Activated CD8-positive, alpha-beta memory T cell treated with anti-CD3 and anti-CD28 coated beads for 36 hours (primary cell): ENCODE results near the gene AUP1. TPM values are rescaled to one million over a fixed set of nuclear protein-coding genes. Genes with fewer than 3 reads are reported as not detected.
"Not testable (repeated sequence)": the region's sequence is repeated elsewhere in the genome, so short reads cannot be mapped to it uniquely, and the experiment has no call there.

Experiments
- CTCF ChIA-PET: fragments of 350-600 bp; sonication (Branson Sonifier 250); formaldehyde crosslinking; loops from one replicate; lab custom pipeline; 2021; ENCODE audit warnings: antibody characterized with exemption; lab: Charles Lee
- POLR2A ChIA-PET: fragments of 350-600 bp; sonication (Branson Sonifier 250); formaldehyde crosslinking; loops from one replicate; lab custom pipeline; 2021; ENCODE audit warnings: antibody characterized with exemption; lab: Charles Lee
- total RNA-seq, 2 experiments: library from RNA; stranded (reverse); gene quantifications; one replicate each; pipeline ENCODE4 v1.2.3, GENCODE V29; 2021

AUP1 gene
- 100 to 1,000 TPM; 200 to 208 TPM for total RNA-seq

GRCh38 chr2:74529357-74530238 lies at the start of gene AUP1, which contains the start of gene HTRA2:
AUP1 (minus strand) TSS chr2:74529706; CDS start chr2:74529629, 77 bp downstream.
HTRA2 (plus strand) TSS chr2:74529933; CDS start chr2:74530007, 74 bp downstream.
- ChIA-PET CTCF (interaction anchor here (0.6 to 4.1 kb wide), 9 partner anchors 10 to 73 kb away, joined by 3 to 20 read pairs (median 5); partner anchors contain the start of genes CCDC142, LBX2, MRPL53 and TTC31), POLR2A (interaction anchor here (0.5 to 1.7 kb wide), 9 partner anchors 15 to 330 kb away, joined by 3 to 8 read pairs (median 6); partner anchors contain the start of genes LBX2, MRPL53, TLX2 and WBP1)

GRCh38 chr2:74578408-74578807 lies 48.9 kb upstream of the AUP1 start:
- ChIA-PET POLR2A (no interaction called here), CTCF (no interaction called here)

GRCh38 chr2:74577448-74577847 lies 47.9 kb upstream of the AUP1 start:
- CTCF ChIA-PET = interaction anchor here (0.8 kb wide), 1 partner anchor 51 kb away, joined by 3 read pairs; the partner anchor contains the start of gene DQX1
- POLR2A ChIA-PET = no interaction called here

GRCh38 chr2:74576863-74577229 lies 47.3 kb upstream of the AUP1 start:
- CTCF ChIA-PET = interaction anchor here (0.8 kb wide), 1 partner anchor 51 kb away, joined by 3 read pairs; the partner anchor contains the start of gene DQX1
- POLR2A ChIA-PET = no interaction called here

GRCh38 chr2:74576211-74576862 lies 46.8 kb upstream of the AUP1 start:
- CTCF ChIA-PET = interaction anchor here (2.9 kb wide), 1 partner anchor 13 kb away, joined by 6 read pairs; no protein-coding TSS in a partner anchor
- POLR2A ChIA-PET = no interaction called here

- CTCF ChIA-PET = interaction anchor here (0.6 to 2.9 kb wide), 4 partner anchors 9 to 93 kb away, joined by 3 to 6 read pairs (median 3); partner anchors contain the start of genes CCDC142, LBX2 and TTC31
- POLR2A ChIA-PET = interaction anchor here (0.7 kb wide), 1 partner anchor 46 kb away, joined by 3 read pairs; no protein-coding TSS in a partner anchor
Measured at GRCh38 chr2:74575320-74575719, 45.8 kb upstream of the AUP1 start.

GRCh38 chr2:74573747-74574562 lies 44.4 kb upstream of the AUP1 start:
- ChIA-PET POLR2A (no interaction called here), CTCF (interaction anchor here (1.1 to 2.9 kb wide), 3 partner anchors 15 to 91 kb away, joined by 3 to 6 read pairs (median 3); partner anchors contain the start of genes AUP1, CCDC142, HTRA2 and TTC31)

GRCh38 chr2:74572178-74572925 lies 42.8 kb upstream of the AUP1 start:
- ChIA-PET CTCF (interaction anchor here (0.7 kb wide), 1 partner anchor 12 kb away, joined by 3 read pairs; no protein-coding TSS in a partner anchor), POLR2A (no interaction called here)

- POLR2A ChIA-PET = interaction anchor here (0.7 kb wide), 1 partner anchor 20 kb away, joined by 3 read pairs; no protein-coding TSS in a partner anchor
- CTCF ChIA-PET = interaction anchor here (0.7 to 1.3 kb wide), 2 partner anchors 14 to 88 kb away, joined by 3 to 4 read pairs; partner anchors contain the start of genes CCDC142 and TTC31
Measured at GRCh38 chr2:74571058-74571457, 41.6 kb upstream of the AUP1 start.

- CTCF ChIA-PET = no interaction called here
- POLR2A ChIA-PET = interaction anchor here (1.2 kb wide), 1 partner anchor 15 kb away, joined by 3 read pairs; no protein-coding TSS in a partner anchor
Measured at GRCh38 chr2:74569686-74570085, 40.2 kb upstream of the AUP1 start.

- ChIA-PET POLR2A (interaction anchor here (1.6 kb wide), 1 partner anchor 14 kb away, joined by 5 read pairs; the partner anchor contains the start of gene LOXL3), CTCF (interaction anchor here (1.0 kb wide), 1 partner anchor 20 kb away, joined by 3 read pairs; no protein-coding TSS in a partner anchor)
Measured at GRCh38 chr2:74567881-74568280, 38.4 kb upstream of the AUP1 start.

- POLR2A ChIA-PET = interaction anchor here (0.6 kb wide), 1 partner anchor 29 kb away, joined by 3 read pairs; no protein-coding TSS in a partner anchor
- CTCF ChIA-PET = interaction anchor here (0.9 to 1.4 kb wide), 3 partner anchors 8 to 84 kb away, joined by 3 to 5 read pairs (median 3); partner anchors contain the start of genes CCDC142 and TTC31
Measured at GRCh38 chr2:74566754-74567085, 37.2 kb upstream of the AUP1 start.

- CTCF ChIA-PET = interaction anchor here (0.7 to 1.4 kb wide), 3 partner anchors 8 to 84 kb away, joined by 3 to 5 read pairs (median 3); partner anchors contain the start of genes CCDC142 and TTC31
- POLR2A ChIA-PET = interaction anchor here (0.6 kb wide), 1 partner anchor 28 kb away, joined by 3 read pairs; no protein-coding TSS in a partner anchor
Measured at GRCh38 chr2:74566076-74566753, 36.7 kb upstream of the AUP1 start.

GRCh38 chr2:74564222-74564621 lies 34.7 kb upstream of the AUP1 start:
- ChIA-PET POLR2A (no interaction called here), CTCF (no interaction called here)

GRCh38 chr2:74562126-74562775 lies 32.7 kb upstream of the AUP1 start:
- ChIA-PET POLR2A (no interaction called here), CTCF (no interaction called here)

- POLR2A ChIA-PET = not testable (repeated sequence)
Measured at GRCh38 chr2:74561022-74561421, 31.5 kb upstream of the AUP1 start.

More at GRCh38 chr2:74561022-74561421, 31.5 kb upstream of the AUP1 start:
- CTCF ChIA-PET = not testable (repeated sequence)
